HL-60 (cell line): ENCODE measurements around the gene SLC41A3.
A peak's percentile ranks its signal among the peaks of the same experiment; 100 is the strongest.

ENCODE experiments used
- DNase-seq, 2 experiments: peaks; one replicate each; pipeline ENCODE4 v3.0.0-alpha.2; 2010 to 2020; ENCODE audit warnings: low read depth in 1 of 2, low spot score in 1 of 2
- H3K27ac ChIP-seq: fragments of 250-450 bp; sonication (Bioruptor Pico); replicated peaks from 2 replicates; pipeline ENCODE4 v1.5.1; 2020; ENCODE audit warnings: mild to moderate bottlenecking, moderate library complexity
- H3K27me3 ChIP-seq: fragments of 250-450 bp; sonication (Bioruptor Pico); 2 replicates; pipeline ENCODE4 v1.5.1; 2021; ENCODE audit warnings: mild to moderate bottlenecking, moderate library complexity; ENCODE audit not compliant: insufficient read depth, poor library complexity, severe bottlenecking
- H3K4me3 ChIP-seq: replicated peaks from 2 replicates; pipeline ENCODE4 v1.5.1; 2011; ENCODE audit warnings: mild to moderate bottlenecking, control low read depth, low read length; ENCODE audit not compliant: insufficient read depth
- CTCF ChIP-seq: IDR thresholded peaks from one replicate; pipeline ENCODE4 v1.5.1; 2011; ENCODE audit warnings: low read length, control low read depth, inconsistent platforms; ENCODE audit not compliant: insufficient read depth
- GABPA ChIP-seq: IDR thresholded peaks from 2 replicates; pipeline ENCODE4 v1.6.1; 2012; ENCODE audit warnings: low read depth
- POLR2AphosphoS5 ChIP-seq: IDR thresholded peaks from 2 replicates; pipeline ENCODE4 v1.6.1; 2012; ENCODE audit warnings: low read depth
- REST ChIP-seq: IDR thresholded peaks from 2 replicates; pipeline ENCODE4 v1.6.1; 2012; ENCODE audit warnings: low read depth; ENCODE audit not compliant: insufficient replicate concordance
- SPI1 ChIP-seq: IDR thresholded peaks from 2 replicates; pipeline ENCODE4 v1.6.1; 2012; ENCODE audit warnings: low read depth, mild to moderate bottlenecking, borderline replicate concordance

Gene SLC41A3

GRCh38 chr3:126052196-126053058 is 31.5 kb downstream of the SLC41A3 start:
- TF ChIP-seq GABPA, result no peak
- peak; percentile 39; the same call in 1 of the 2 replicates for TF ChIP-seq SPI1
- TF ChIP-seq POLR2AphosphoS5, result no peak
- TF ChIP-seq CTCF, result no peak
- no peak for TF ChIP-seq REST
- H3K4me3 ChIP-seq, result no peak overlapping the region
- H3K27ac ChIP-seq, result no peak overlapping the region
- no peaks in the 10 kb centered on the region for H3K27me3 ChIP-seq
- peak; percentile 3 to 29 for DNase-seq

GRCh38 chr3:126051741-126052140 is 32.2 kb downstream of the SLC41A3 start:
- H3K27ac ChIP-seq, result no peak overlapping the region
- H3K4me3 ChIP-seq, result no peak overlapping the region
- TF ChIP-seq POLR2AphosphoS5, result no peak
- no peak for TF ChIP-seq GABPA
- TF ChIP-seq CTCF, result no peak
- TF ChIP-seq SPI1, result no peak
- TF ChIP-seq REST, result no peak
- H3K27me3 ChIP-seq, result no peaks in the 10 kb centered on the region
- DNase-seq, result no peak

- DNase-seq, result no peak
- Histone ChIP-seq H3K27me3 (no peaks in the 10 kb centered on the region), H3K4me3 (no peak overlapping the region), H3K27ac (no peak overlapping the region)
- no peak for TF ChIP-seq REST
- no peak for TF ChIP-seq SPI1
- no peak for TF ChIP-seq GABPA
- no peak for TF ChIP-seq CTCF
- TF ChIP-seq POLR2AphosphoS5, result no peak
Observed at GRCh38 chr3:126051234-126051633, 32.7 kb downstream of the SLC41A3 start.
